Body of pancreas (tissue), 4 donors: ENCODE results near the gene DOK4. TPM values are rescaled to one million over a fixed set of nuclear protein-coding genes. Genes with fewer than 3 reads are reported as not detected.

Source experiments
- ATAC-seq: fragments of 150-250 bp; one replicate; pipeline ENCODE4 v1.9.1; 2016
- DNase-seq, 4 donors: peaks; one replicate each; pipeline ENCODE4 v3.0.0-alpha.2; 2019
- H3K27ac ChIP-seq, 4 donors: fragments of 200-600 bp; sonication (generic); 1 replicate in 3 of 4; 2 replicates in 1 of 4; pipeline versions ENCODE4 v1.5.1 to v1.6.1; 2016 to 2019; ENCODE audit warnings: mild to moderate bottlenecking in 1 of 4, mixed read lengths in 1 of 4, moderate library complexity in 1 of 4
- H3K27me3 ChIP-seq, 2 donors: fragments of 200-600 bp; sonication (generic); one replicate each; pipeline ENCODE4 v1.6.0; 2016; ENCODE audit warnings: mild to moderate bottlenecking in 1 of 2
- H3K36me3 ChIP-seq, 2 donors: fragments of 200-600 bp; sonication (generic); replicated peaks in 1 of 2; 2 replicates each; pipeline ENCODE4 v1.5.1; 2016; ENCODE audit warnings: low read depth in 2 of 2; ENCODE audit not compliant: insufficient read depth in 1 of 2
- H3K4me1 ChIP-seq: fragments of 200-600 bp; sonication (generic); one replicate; pipeline ENCODE4 v1.6.0; 2016
- H3K4me3 ChIP-seq, 2 donors: fragments of 200-600 bp; sonication (generic); 1 replicate in 1 of 2; 2 replicates in 1 of 2; pipeline ENCODE4 v1.5.1; 2016 to 2019
- H3K9me3 ChIP-seq, 3 donors: fragments of 200-600 bp; sonication (generic); 1 replicate in 2 of 3; 2 replicates in 1 of 3; pipeline ENCODE4 v1.5.1; 2016
- POLR2A ChIP-seq, 3 donors: fragments of 450-650 bp; IDR thresholded peaks; one replicate each; pipeline ENCODE4 v1.6.1; 2016; ENCODE audit warnings: antibody characterized with exemption in 3 of 3, mild to moderate bottlenecking in 2 of 3
- WGBS, 2 donors: methylation state at CpG; one replicate each; pipeline ENCODE4 v1.1.5; 2017; 5-methylcytosine and 5-hydroxymethylcytosine counted together
- intact Hi-C: fragments of 100-400 bp; cut with DNase I; formaldehyde crosslinking; loops from one replicate; pipeline ENCODE4 v1.15.1; 2023
- total RNA-seq, 2 donors: library from RNA; depleted of rRNA; stranded (reverse); fragments of >200 nt; gene quantifications; one replicate each; pipeline ENCODE4 v1.1.0, GENCODE V29; 2016
- TF ChIP-seq, protein P1 (sequence below), 7 experiments: fragments of 450-650 bp in 4 of 7; fragments of 200-600 bp in 3 of 7; sonication (generic) in 3 of 7; IDR thresholded peaks; one replicate each; pipeline ENCODE4 v1.5.1; 2016 to 2019; ENCODE audit warnings: antibody characterized with exemption in 7 of 7

The DOK4 gene
- total RNA-seq, 2 donors from 2014 or later, result 33.0 to 36.1 TPM

DNA sequence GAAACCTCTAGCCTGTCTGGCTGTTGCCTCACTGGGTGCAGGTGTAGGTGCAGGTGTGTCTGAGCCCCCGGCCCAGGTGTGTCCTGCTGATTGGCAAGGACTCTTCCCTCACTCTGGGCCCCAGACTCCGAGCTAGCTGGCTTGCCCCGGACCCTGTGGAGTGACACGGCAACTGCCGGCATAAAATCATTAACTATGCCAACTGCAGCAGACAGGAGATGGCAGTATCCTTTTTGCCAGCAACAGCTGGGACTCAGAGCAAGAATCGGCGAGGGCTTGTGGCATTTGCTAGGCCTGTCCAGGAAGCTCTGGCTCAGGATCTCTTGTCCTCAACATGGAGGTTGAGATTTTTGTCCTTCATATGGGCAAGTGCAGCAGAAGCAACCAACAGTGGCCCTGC lies 59.9 kb downstream of the DOK4 start:
- WGBS, 2 donors, result 90 to 93% methylated on average over 5 to 7 of the region's 7 CpGs
- intact Hi-C loops, result no loop called here
- no peak overlapping the region for H3K4me3 ChIP-seq
- ATAC-seq, result no peak
- H3K27me3 ChIP-seq, result no peaks in the 10 kb centered on the region
- H3K27ac ChIP-seq, result no peak overlapping the region
- DNase-seq, result no peak
- no peaks in the 10 kb centered on the region for H3K9me3 ChIP-seq
- peaks cover 5% of the 10 kb centered on the region for H3K4me1 ChIP-seq
- peaks cover 14 to 25% of the 10 kb centered on the region in 2 donors for H3K36me3 ChIP-seq
- TF ChIP-seq, protein P1, sequence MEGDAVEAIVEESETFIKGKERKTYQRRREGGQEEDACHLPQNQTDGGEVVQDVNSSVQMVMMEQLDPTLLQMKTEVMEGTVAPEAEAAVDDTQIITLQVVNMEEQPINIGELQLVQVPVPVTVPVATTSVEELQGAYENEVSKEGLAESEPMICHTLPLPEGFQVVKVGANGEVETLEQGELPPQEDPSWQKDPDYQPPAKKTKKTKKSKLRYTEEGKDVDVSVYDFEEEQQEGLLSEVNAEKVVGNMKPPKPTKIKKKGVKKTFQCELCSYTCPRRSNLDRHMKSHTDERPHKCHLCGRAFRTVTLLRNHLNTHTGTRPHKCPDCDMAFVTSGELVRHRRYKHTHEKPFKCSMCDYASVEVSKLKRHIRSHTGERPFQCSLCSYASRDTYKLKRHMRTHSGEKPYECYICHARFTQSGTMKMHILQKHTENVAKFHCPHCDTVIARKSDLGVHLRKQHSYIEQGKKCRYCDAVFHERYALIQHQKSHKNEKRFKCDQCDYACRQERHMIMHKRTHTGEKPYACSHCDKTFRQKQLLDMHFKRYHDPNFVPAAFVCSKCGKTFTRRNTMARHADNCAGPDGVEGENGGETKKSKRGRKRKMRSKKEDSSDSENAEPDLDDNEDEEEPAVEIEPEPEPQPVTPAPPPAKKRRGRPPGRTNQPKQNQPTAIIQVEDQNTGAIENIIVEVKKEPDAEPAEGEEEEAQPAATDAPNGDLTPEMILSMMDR (IDR thresholded peaks at IDR 0.05), result no peak
- TF ChIP-seq POLR2A (IDR thresholded peaks at IDR 0.05), result no peak

DNA sequence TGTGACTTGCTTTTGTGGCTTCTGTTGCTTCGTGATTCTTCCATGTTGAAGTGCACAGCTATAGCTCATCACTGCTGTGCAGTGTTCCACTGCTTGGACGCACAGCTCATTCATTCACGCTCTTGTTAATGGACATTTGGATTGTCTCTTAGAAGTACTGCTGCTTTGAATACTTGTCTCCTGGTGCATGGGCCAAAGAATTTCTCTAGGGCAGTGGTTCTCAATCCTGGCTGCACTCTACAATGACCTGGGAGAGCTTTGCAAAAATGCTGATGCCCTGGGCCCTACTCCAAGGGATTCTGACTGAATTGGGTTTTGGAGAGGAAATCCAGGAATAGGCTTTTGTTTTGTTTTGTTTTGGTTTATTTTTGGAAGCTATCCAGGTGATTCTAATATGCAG lies 61.7 kb downstream of the DOK4 start:
- TF ChIP-seq, protein P1 (IDR thresholded peaks at IDR 0.05), result no peak
- TF ChIP-seq POLR2A (IDR thresholded peaks at IDR 0.05), result no peak
- Histone ChIP-seq H3K27ac (no peak overlapping the region), H3K9me3 (no peaks in the 10 kb centered on the region), H3K4me3 (no peak overlapping the region), H3K27me3 (no peaks in the 10 kb centered on the region), H3K4me1 (peaks cover 5% of the 10 kb centered on the region), H3K36me3 (peaks cover 6 to 9% of the 10 kb centered on the region in 2 donors)
- ATAC-seq, result no peak
- DNase-seq, result no peak
- intact Hi-C loops, result no loop called here
- WGBS, 2 donors, result 75 to 78% methylated on average over 3 of the region's 3 CpGs

GRCh38 chr16:57423152-57423551 lies 63.1 kb downstream of the DOK4 start:
- H3K36me3 ChIP-seq, result peaks cover 0 to 6% of the 10 kb centered on the region in 2 donors
- intact Hi-C loops, result no loop called here
- no peaks in the 10 kb centered on the region for H3K27me3 ChIP-seq
- H3K27ac ChIP-seq, result no peak overlapping the region
- H3K9me3 ChIP-seq, result no peaks in the 10 kb centered on the region
- H3K4me1 ChIP-seq, result peaks cover 13% of the 10 kb centered on the region
- H3K4me3 ChIP-seq, result no peak overlapping the region
- 48 to 63% methylated on average over 2 of the region's 2 CpGs for WGBS, 2 donors
- TF ChIP-seq, protein P1 (IDR thresholded peaks at IDR 0.05), result no peak
- no peak for TF ChIP-seq POLR2A (IDR thresholded peaks at IDR 0.05)
- no peak for ATAC-seq
- no peak for DNase-seq

DNA sequence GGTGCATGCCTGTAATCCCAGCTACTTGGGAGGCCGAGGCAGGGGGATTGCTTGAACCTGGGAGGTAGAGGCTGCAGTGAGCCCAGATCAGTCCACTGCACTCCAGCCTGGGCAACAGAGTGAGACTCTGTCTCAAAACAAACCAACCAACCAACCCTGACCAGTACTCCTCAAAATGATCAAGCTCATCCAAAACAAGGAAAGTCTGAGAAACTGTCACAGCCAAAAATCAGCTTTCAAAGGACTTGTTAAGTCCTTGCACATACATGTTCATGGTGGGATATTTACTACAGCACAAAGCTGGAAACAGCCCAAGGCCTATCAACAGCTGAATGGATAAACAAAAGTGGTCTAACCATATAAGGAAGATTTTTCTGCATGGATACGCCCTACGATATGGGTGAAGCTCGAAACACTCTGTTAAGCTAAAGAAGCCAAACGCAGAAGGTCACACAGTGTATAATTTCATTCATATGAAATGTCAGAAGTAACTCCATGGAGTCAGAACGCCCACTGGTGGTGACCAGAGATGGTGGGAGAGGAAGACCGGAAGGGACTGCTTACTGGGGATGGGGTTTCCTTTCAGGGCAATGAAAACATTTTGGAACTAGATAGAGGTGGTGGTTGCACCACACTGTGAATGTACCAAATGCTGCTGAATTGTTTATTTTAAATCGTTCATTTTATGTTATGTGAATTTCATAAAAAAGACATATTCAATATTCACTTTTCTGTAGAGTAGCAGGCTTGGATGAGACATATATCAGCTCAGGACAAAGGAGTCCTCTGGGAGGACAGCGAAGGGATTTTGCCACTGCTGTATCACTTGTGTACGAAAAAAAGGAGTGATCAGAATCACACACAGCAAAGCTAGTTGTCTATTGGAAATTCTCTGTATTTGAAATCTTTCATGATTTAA lies 64.0 kb downstream of the DOK4 start:
- TF ChIP-seq, protein P1 (IDR thresholded peaks at IDR 0.05), result peak; percentile 29 to 73 (median 56)
- TF ChIP-seq POLR2A (IDR thresholded peaks at IDR 0.05), result no peak
- DNase-seq (peak; percentile 54 to 73 (median 66)), ATAC-seq (peak; percentile 62)
- no peak overlapping the region for H3K27ac ChIP-seq
- H3K4me3 ChIP-seq, result no peak overlapping the region
- 22 to 29% methylated on average over 10 of the region's 10 CpGs for WGBS, 2 donors
- no peaks in the 10 kb centered on the region for H3K9me3 ChIP-seq
- intact Hi-C loops, result no loop called here
- H3K27me3 ChIP-seq, result no peaks in the 10 kb centered on the region
- H3K4me1 ChIP-seq, result peaks cover 14% of the 10 kb centered on the region
- no peaks in the 10 kb centered on the region for H3K36me3 ChIP-seq

Other genes with a start within 250 kb of the DOK4 start
- gene ARL2BP, start 241.2 kb downstream of the DOK4 start, total RNA-seq, result 10 to 100 TPM; 15.8 to 21.5 TPM
- gene PLLP, start 201.8 kb downstream of the DOK4 start, total RNA-seq, result 10 to 100 TPM; 32.9 to 43.2 TPM
- gene CCL22, start 127.7 kb downstream of the DOK4 start, total RNA-seq, result not detected
- 10 to 100 TPM; 14.5 to 19.1 TPM for gene CX3CL1, start 114.0 kb downstream of the DOK4 start, total RNA-seq
- gene CCL17, start 81.7 kb downstream of the DOK4 start, total RNA-seq, result not detected
- gene CIAPIN1, start 39.1 kb downstream of the DOK4 start, total RNA-seq, result 10 to 100 TPM; 13.5 to 19.4 TPM
- 10 to 100 TPM; 38.7 to 56.0 TPM for gene COQ9, start 39.0 kb downstream of the DOK4 start, total RNA-seq
- gene POLR2C, start 23.8 kb downstream of the DOK4 start, total RNA-seq, result 10 to 100 TPM; 34.9 to 77.3 TPM
- gene CCDC102A, start 50.1 kb upstream of the DOK4 start, total RNA-seq, result 10 to 100 TPM; 10.6 to 22.4 TPM
- gene ADGRG5, start 56.1 kb upstream of the DOK4 start, total RNA-seq, result under 1 TPM; 0.78 to 0.99 TPM
- 10 to 100 TPM; 53.7 to 61.6 TPM for gene ADGRG1, start 142.1 kb upstream of the DOK4 start, total RNA-seq
- 1 to 10 TPM; 2.0 to 6.0 TPM for gene ADGRG3, start 181.8 kb upstream of the DOK4 start, total RNA-seq
- gene DRC7, start 208.3 kb upstream of the DOK4 start, total RNA-seq, result 1 to 10 TPM in 1 of 2 donors, not detected in 1; 1.3 TPM
- gene KATNB1, start 249.3 kb upstream of the DOK4 start, total RNA-seq, result 10 to 100 TPM; 13.7 to 14.2 TPM